GM13977 (cell line): ENCODE measurements around the gene ZNF770.
"Not testable (repeated sequence)": the region's sequence is repeated elsewhere in the genome, so short reads cannot be mapped to it uniquely, and the experiment has no call there.

Source experiments
- DNase-seq: peaks from one replicate; pipeline ENCODE4 v3.0.0; 2012; ENCODE audit warnings: low spot score
- in situ Hi-C: fragments of 300-500 bp; cut with MboI; formaldehyde crosslinking; loops from one replicate; pipeline ENCODE4 v1.12.0; 2022; ENCODE audit warnings: low sequenced_read_pairs, low pct_unique_long_range_greater_than_20kb, mixed read lengths, inconsistent platforms; ENCODE audit not compliant: unreplicated experiment
- TF ChIP-seq, protein P1 (sequence below): IDR thresholded peaks from 2 replicates; pipeline ENCODE4 v1.5.1; 2012; ENCODE audit warnings: mild to moderate bottlenecking, control low read depth; ENCODE audit not compliant: insufficient read depth; ENCODE audit errors: extremely low read depth, missing control alignments

ZNF770 gene

DNA sequence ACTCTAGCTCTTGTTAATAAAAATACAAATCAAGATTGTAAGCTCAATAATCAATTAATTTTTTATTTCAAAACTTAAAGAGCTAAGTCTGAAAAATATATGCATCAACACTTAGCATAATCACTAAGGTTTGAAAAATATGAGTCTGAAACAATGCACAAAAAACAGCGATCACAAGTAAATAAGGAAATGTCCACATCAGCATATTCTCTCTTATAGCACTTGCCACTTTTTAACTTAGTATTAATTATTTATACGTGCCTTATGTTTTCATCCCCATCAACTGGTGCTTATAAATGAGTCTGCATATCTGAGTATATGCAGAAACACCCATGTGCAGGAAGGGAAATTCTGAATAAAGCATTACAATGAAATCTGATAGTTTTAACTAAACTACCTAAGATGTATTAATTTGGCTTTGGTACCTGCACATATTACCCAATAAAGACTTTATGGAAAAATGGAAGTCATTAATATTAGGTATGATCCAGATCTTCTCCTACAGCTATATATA, 46.8 kb downstream of the ZNF770 start:
- no peak for DNase-seq
- TF ChIP-seq, protein P1, sequence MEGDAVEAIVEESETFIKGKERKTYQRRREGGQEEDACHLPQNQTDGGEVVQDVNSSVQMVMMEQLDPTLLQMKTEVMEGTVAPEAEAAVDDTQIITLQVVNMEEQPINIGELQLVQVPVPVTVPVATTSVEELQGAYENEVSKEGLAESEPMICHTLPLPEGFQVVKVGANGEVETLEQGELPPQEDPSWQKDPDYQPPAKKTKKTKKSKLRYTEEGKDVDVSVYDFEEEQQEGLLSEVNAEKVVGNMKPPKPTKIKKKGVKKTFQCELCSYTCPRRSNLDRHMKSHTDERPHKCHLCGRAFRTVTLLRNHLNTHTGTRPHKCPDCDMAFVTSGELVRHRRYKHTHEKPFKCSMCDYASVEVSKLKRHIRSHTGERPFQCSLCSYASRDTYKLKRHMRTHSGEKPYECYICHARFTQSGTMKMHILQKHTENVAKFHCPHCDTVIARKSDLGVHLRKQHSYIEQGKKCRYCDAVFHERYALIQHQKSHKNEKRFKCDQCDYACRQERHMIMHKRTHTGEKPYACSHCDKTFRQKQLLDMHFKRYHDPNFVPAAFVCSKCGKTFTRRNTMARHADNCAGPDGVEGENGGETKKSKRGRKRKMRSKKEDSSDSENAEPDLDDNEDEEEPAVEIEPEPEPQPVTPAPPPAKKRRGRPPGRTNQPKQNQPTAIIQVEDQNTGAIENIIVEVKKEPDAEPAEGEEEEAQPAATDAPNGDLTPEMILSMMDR, result no peak
- in situ Hi-C loops, result no loop called here

DNA sequence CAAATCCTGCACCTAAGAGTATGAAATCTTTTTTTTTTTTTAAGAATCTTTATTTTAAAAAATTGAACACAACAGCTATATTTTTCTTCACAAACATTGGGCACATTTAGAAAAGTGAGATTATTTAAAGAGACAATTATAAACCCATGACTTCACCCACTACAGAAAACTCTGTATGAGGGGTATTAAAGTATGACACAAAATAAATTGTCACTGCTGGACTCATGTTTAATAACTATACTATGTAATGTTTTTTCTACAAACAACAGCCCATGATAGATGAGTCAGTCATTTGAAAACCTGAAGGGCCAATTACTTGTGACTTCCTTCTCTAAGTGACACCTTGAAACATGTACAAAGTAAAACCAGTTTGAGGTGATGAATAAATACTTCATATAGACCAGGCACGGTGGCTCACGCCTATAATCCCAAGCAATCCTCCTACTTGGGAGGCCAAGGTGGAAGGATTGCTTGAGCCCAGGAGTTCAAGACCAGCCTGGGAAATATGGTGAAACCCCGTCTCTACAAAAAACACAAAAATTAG, 54.6 kb downstream of the ZNF770 start:
- in situ Hi-C loops, result no loop called here
- TF ChIP-seq, protein P1, result no peak

DNA sequence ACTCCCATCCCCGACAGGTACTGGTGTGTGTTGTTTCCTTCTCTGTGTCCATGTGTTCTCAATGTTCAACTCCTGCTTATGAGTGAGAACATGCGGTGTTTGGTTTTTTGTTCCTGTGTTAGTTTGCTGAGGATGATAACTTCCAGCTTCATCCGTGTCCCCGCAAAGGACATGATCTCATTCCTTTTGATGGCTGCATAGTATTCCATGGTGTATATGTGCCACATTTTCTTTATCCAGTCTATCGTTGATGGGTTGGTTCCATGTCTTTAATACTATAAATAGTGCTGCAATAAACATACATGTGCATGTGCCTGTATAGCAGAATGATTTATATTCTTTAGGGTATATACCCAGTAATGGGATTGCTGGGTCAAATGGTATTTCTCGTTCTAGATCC, 59.7 kb downstream of the ZNF770 start:
- DNase-seq, in situ Hi-C loops: not testable (repeated sequence)

More for the DNA sequence above, 54.6 kb downstream of the ZNF770 start:
- no peak for DNase-seq
